ENCODE results near the gene MSL1.

DNA sequence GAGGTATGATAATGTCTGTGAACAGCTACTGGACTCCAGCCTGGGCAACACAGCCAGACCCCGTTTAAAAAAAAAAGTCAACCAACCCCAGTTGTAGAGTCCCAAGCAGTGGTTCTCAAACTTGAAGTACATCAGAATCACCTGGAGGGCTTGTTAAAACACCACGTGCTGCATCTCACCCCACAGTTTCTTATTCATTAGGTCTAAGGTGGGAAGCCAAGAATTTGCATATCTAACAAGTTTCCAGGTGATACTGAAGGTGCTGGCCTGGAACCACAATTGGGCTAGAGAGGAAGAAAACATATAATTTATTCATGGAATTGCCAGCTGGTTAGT is 6.7 kb upstream of the MSL1 start:
- TF ChIP-seq, protein P1, sequence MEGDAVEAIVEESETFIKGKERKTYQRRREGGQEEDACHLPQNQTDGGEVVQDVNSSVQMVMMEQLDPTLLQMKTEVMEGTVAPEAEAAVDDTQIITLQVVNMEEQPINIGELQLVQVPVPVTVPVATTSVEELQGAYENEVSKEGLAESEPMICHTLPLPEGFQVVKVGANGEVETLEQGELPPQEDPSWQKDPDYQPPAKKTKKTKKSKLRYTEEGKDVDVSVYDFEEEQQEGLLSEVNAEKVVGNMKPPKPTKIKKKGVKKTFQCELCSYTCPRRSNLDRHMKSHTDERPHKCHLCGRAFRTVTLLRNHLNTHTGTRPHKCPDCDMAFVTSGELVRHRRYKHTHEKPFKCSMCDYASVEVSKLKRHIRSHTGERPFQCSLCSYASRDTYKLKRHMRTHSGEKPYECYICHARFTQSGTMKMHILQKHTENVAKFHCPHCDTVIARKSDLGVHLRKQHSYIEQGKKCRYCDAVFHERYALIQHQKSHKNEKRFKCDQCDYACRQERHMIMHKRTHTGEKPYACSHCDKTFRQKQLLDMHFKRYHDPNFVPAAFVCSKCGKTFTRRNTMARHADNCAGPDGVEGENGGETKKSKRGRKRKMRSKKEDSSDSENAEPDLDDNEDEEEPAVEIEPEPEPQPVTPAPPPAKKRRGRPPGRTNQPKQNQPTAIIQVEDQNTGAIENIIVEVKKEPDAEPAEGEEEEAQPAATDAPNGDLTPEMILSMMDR (IDR thresholded peaks at IDR 0.05; ENCODE audit: poor library complexity): no peak
- no peak for TF ChIP-seq EZH2phosphoT487 (IDR thresholded peaks at IDR 0.05; ENCODE audit: low read depth, severe bottlenecking, unreplicated experiment)
- no peak for TF ChIP-seq EZH2 (IDR thresholded peaks at IDR 0.05; ENCODE audit: borderline replicate concordance)

All from hepatocyte (in vitro differentiated cells).